Liver (tissue), 9 donors: ENCODE results near the gene LRRC23. TPM values are rescaled to one million over a fixed set of nuclear protein-coding genes. Genes with fewer than 3 reads are reported as not detected.

Experiments used
- DNase-seq: peaks from one replicate; pipeline ENCODE4 v3.0.0-alpha.2; 2017; ENCODE audit warnings: low spot score
- H3K27ac ChIP-seq, 2 donors: one replicate each; pipeline ENCODE4 v1.7.0; 2013; ENCODE audit warnings: inconsistent platforms in 2 of 2, low read length in 2 of 2, control low read depth in 1 of 2, low read depth in 1 of 2, mild to moderate bottlenecking in 1 of 2
- H3K27me3 ChIP-seq, 4 donors: one replicate each; pipeline versions ENCODE4 v1.6.1 to v1.7.0; 2013; ENCODE audit warnings: low read length in 3 of 4, inconsistent platforms in 1 of 4, mild to moderate bottlenecking in 1 of 4, moderate library complexity in 1 of 4; ENCODE audit not compliant: control insufficient read depth in 4 of 4, insufficient read depth in 4 of 4
- H3K36me3 ChIP-seq, 4 donors: one replicate each; pipeline versions ENCODE4 v1.6.1 to v1.7.0; 2013; ENCODE audit warnings: low read length in 3 of 4, mild to moderate bottlenecking in 3 of 4, low read depth in 1 of 4, moderate library complexity in 1 of 4; ENCODE audit not compliant: control insufficient read depth in 4 of 4, insufficient read depth in 3 of 4
- H3K4me1 ChIP-seq, 4 donors: one replicate each; pipeline versions ENCODE4 v1.6.1 to v1.7.0; 2013; ENCODE audit warnings: low read length in 3 of 4, mild to moderate bottlenecking in 3 of 4, moderate library complexity in 1 of 4; ENCODE audit not compliant: control insufficient read depth in 4 of 4, insufficient read depth in 4 of 4
- H3K4me3 ChIP-seq, 3 donors: one replicate each; pipeline versions ENCODE4 v1.6.1 to v1.7.0; 2013; ENCODE audit warnings: low read length in 3 of 3, control low read depth in 1 of 3, low read depth in 1 of 3, mild to moderate bottlenecking in 1 of 3
- H3K9ac ChIP-seq, 2 donors: one replicate each; pipeline ENCODE4 v1.7.0; 2013; ENCODE audit warnings: low read length in 2 of 2, mild to moderate bottlenecking in 2 of 2, moderate library complexity in 2 of 2, control low read depth in 1 of 2, low read depth in 1 of 2
- H3K9me3 ChIP-seq, 4 donors: one replicate each; pipeline versions ENCODE4 v1.6.1 to v1.7.0; 2013; ENCODE audit warnings: low read length in 3 of 4; ENCODE audit not compliant: control insufficient read depth in 4 of 4
- EGR1 ChIP-seq, 2 donors: IDR thresholded peaks; 2 replicates each; pipeline ENCODE4 v1.6.1; 2016 to 2018; ENCODE audit warnings: antibody characterized with exemption in 2 of 2, low read depth in 2 of 2
- FOXA1 ChIP-seq: IDR thresholded peaks from 2 replicates; pipeline ENCODE4 v1.6.1; 2016; ENCODE audit warnings: antibody characterized with exemption
- FOXA2 ChIP-seq: IDR thresholded peaks from 2 replicates; pipeline ENCODE4 v1.6.1; 2016; ENCODE audit warnings: antibody characterized with exemption
- GABPA ChIP-seq, 2 donors: IDR thresholded peaks in 1 of 2; conservative IDR thresholded peaks in 1 of 2; 2 replicates each; pipeline ENCODE4 v1.6.1; 2016; ENCODE audit warnings: antibody characterized with exemption in 2 of 2, mild to moderate bottlenecking in 1 of 2, moderate library complexity in 1 of 2
- HNF4A ChIP-seq, 2 donors: conservative IDR thresholded peaks; 2 replicates each; pipeline ENCODE4 v1.6.1; 2016; ENCODE audit warnings: antibody characterized with exemption in 2 of 2, mild to moderate bottlenecking in 2 of 2
- HNF4G ChIP-seq: IDR thresholded peaks from 2 replicates; pipeline ENCODE4 v1.6.1; 2016; ENCODE audit warnings: antibody characterized with exemption
- JUND ChIP-seq, 2 donors: IDR thresholded peaks; 2 replicates each; pipeline ENCODE4 v1.6.1; 2016; ENCODE audit warnings: antibody characterized with exemption in 2 of 2
- NR2F2 ChIP-seq: IDR thresholded peaks from 2 replicates; pipeline ENCODE4 v1.6.1; 2016; ENCODE audit warnings: antibody characterized with exemption
- RAD21 ChIP-seq, 2 donors: IDR thresholded peaks; 2 replicates each; pipeline ENCODE4 v1.6.1; 2016; ENCODE audit warnings: antibody characterized with exemption in 2 of 2, mild to moderate bottlenecking in 2 of 2
- RXRA ChIP-seq, 2 donors: IDR thresholded peaks; 2 replicates each; pipeline ENCODE4 v1.6.1; 2017 to 2018; ENCODE audit warnings: antibody characterized with exemption in 2 of 2, mild to moderate bottlenecking in 1 of 2
- TAF1 ChIP-seq: conservative IDR thresholded peaks from 2 replicates; pipeline ENCODE4 v1.6.1; 2016; ENCODE audit warnings: antibody characterized with exemption, mild to moderate bottlenecking
- YY1 ChIP-seq: IDR thresholded peaks from 2 replicates; pipeline ENCODE4 v1.6.1; 2016; ENCODE audit warnings: antibody characterized with exemption, mild to moderate bottlenecking
- WGBS: extraction: QIAGEN DNeasy Blood & Tissue Kit; methylation state at CpG from one replicate; pipeline ENCODE4 v1.1.7; 2013; 5-methylcytosine and 5-hydroxymethylcytosine counted together
- polyA plus RNA-seq, 2 donors: library from polyadenylated mRNA; stranded (reverse) in 1 of 2; unstranded in 1 of 2; fragments of 200-250 nt in 1 of 2; fragments of >200 nt in 1 of 2; fragmentation: Nextera tagmentation in 1 of 2; extraction: Ambion mirVana in 1 of 2; gene quantifications; one replicate each; pipeline versions ENCODE4 v1.2.1 to v1.2.3, GENCODE V29; 2013 to 2015
- total RNA-seq, 2 donors: library from RNA; depleted of rRNA; stranded (reverse); fragments of >200 nt; gene quantifications; one replicate each; pipeline ENCODE4 v1.2.3, GENCODE V29; 2014
- TF ChIP-seq, protein P1 (sequence below): IDR thresholded peaks from 2 replicates; pipeline ENCODE4 v1.6.1; 2016; ENCODE audit warnings: antibody characterized with exemption
- TF ChIP-seq, protein P2 (sequence below): IDR thresholded peaks from 2 replicates; pipeline ENCODE4 v1.6.1; 2016; ENCODE audit warnings: antibody characterized with exemption
- TF ChIP-seq, protein P3 (sequence below): IDR thresholded peaks from 2 replicates; pipeline ENCODE4 v1.6.1; 2016; ENCODE audit warnings: antibody characterized with exemption
- TF ChIP-seq, protein P4 (sequence below): IDR thresholded peaks from 2 replicates; pipeline ENCODE4 v1.6.1; 2016; ENCODE audit warnings: antibody characterized with exemption, mild to moderate bottlenecking
- donor health status: healthy.
- donor health status: healthy.
- donor health status: healthy.
- donor health status: healthy.
- donor health status: healthy.

Gene LRRC23
- total and polyA plus RNA-seq, 4 donors, result 0.92 to 3.6 (median 2.1) TPM

DNA sequence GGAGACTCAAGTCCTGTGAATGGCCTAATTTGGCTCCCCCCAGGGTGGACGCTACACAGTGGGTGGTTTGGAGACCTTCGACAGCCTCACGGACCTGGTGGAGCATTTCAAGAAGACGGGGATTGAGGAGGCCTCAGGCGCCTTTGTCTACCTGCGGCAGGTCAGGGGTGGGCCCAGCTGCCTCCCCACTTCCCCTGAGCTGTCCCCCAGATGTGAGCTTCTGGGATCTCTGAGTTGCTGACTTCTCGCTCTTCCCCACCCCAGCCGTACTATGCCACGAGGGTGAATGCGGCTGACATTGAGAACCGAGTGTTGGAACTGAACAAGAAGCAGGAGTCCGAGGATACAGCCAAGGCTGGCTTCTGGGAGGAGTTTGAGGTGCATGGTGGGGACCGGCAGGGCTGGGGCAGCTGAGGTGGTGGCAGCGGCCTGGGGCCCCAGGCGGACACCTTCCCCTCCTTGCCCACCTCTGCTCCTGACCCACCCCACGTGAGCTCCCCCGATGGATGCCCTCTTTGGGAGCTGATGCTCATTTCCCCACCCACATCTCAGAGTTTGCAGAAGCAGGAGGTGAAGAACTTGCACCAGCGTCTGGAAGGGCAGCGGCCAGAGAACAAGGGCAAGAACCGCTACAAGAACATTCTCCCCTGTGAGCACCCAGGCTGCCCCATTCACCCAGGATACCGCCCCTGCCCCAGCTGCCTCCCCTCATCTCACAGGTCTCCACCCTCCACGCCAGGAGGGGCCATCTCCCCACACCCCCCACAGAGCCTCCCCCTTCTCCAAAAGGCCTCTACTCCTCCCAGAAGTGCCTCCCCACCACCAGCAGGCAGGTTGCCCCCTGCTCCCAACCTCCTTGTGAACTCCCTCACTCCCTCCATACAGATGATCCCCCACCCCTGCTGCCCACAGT, 50.7 kb downstream of the LRRC23 start:
- DNase-seq, result no peak
- Histone ChIP-seq H3K9me3 (no peaks in the 10 kb centered on the region), H3K27ac (no peak overlapping the region), H3K36me3 (peaks cover 0 to 3% (median 2%) of the 10 kb centered on the region in 4 donors), H3K27me3 (no peaks in the 10 kb centered on the region), H3K9ac (no peak overlapping the region), H3K4me1 (peaks cover 0 to 10% (median 1%) of the 10 kb centered on the region in 4 donors), H3K4me3 (no peak overlapping the region)
- TF ChIP-seq HNF4G (no peak), FOXA1 (no peak), FOXA2 (no peak), HNF4A (conservative IDR thresholded peaks at IDR 0.05) (no peak), YY1 (no peak), JUND (IDR thresholded peaks at IDR 0.05) (no peak), GABPA (IDR thresholded peaks at IDR 0.05 in 1 of 2, conservative IDR thresholded peaks at IDR 0.05 in 1 of 2) (no peak), RXRA (IDR thresholded peaks at IDR 0.05) (no peak), NR2F2 (no peak)
- TF ChIP-seq, protein P1, sequence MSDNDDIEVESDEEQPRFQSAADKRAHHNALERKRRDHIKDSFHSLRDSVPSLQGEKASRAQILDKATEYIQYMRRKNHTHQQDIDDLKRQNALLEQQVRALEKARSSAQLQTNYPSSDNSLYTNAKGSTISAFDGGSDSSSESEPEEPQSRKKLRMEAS, result no peak
- TF ChIP-seq, protein P2, sequence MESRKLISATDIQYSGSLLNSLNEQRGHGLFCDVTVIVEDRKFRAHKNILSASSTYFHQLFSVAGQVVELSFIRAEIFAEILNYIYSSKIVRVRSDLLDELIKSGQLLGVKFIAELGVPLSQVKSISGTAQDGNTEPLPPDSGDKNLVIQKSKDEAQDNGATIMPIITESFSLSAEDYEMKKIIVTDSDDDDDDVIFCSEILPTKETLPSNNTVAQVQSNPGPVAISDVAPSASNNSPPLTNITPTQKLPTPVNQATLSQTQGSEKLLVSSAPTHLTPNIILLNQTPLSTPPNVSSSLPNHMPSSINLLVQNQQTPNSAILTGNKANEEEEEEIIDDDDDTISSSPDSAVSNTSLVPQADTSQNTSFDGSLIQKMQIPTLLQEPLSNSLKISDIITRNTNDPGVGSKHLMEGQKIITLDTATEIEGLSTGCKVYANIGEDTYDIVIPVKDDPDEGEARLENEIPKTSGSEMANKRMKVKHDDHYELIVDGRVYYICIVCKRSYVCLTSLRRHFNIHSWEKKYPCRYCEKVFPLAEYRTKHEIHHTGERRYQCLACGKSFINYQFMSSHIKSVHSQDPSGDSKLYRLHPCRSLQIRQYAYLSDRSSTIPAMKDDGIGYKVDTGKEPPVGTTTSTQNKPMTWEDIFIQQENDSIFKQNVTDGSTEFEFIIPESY, result no peak
- TF ChIP-seq, protein P3, sequence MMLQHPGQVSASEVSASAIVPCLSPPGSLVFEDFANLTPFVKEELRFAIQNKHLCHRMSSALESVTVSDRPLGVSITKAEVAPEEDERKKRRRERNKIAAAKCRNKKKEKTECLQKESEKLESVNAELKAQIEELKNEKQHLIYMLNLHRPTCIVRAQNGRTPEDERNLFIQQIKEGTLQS, result no peak
- WGBS, result 92% methylated on average over 22 of the region's 22 CpGs

DNA sequence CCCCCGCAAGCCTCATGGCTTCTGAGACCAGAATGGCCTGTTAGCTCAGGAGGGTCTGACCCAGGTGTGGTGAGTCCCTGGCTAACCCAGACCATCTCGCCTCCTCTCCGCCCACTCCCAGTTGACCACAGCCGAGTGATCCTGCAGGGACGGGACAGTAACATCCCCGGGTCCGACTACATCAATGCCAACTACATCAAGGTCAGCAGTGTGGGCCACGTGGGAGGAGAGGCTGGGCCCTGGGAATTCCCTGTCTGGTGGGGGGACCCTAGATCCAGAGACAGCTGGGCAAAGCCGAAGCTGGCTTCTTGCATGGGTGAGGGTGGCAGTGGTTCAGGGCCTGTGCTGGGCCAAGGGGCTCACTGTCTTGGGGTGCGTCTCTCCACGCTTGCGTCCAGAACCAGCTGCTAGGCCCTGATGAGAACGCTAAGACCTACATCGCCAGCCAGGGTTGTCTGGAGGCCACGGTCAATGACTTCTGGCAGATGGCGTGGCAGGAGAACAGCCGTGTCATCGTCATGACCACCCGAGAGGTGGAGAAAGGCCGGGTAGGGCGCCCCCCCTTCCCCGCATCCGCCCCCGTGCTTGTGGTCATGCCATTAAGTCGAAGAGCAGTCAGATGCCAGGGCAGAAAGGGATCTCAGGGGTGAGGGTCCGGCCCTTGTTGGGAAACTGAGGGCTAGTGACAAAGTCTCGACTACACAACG, 51.6 kb downstream of the LRRC23 start:
- Histone ChIP-seq H3K4me1 (peaks cover 0 to 19% (median 7%) of the 10 kb centered on the region in 4 donors), H3K9me3 (no peaks in the 10 kb centered on the region), H3K4me3 (no peak overlapping the region), H3K27me3 (no peaks in the 10 kb centered on the region), H3K27ac (no peak overlapping the region), H3K9ac (no peak overlapping the region), H3K36me3 (peaks cover 0 to 3% (median 2%) of the 10 kb centered on the region in 4 donors)
- 82% methylated on average over 28 of the region's 28 CpGs for WGBS
- DNase-seq, result no peak
- TF ChIP-seq, protein P4, sequence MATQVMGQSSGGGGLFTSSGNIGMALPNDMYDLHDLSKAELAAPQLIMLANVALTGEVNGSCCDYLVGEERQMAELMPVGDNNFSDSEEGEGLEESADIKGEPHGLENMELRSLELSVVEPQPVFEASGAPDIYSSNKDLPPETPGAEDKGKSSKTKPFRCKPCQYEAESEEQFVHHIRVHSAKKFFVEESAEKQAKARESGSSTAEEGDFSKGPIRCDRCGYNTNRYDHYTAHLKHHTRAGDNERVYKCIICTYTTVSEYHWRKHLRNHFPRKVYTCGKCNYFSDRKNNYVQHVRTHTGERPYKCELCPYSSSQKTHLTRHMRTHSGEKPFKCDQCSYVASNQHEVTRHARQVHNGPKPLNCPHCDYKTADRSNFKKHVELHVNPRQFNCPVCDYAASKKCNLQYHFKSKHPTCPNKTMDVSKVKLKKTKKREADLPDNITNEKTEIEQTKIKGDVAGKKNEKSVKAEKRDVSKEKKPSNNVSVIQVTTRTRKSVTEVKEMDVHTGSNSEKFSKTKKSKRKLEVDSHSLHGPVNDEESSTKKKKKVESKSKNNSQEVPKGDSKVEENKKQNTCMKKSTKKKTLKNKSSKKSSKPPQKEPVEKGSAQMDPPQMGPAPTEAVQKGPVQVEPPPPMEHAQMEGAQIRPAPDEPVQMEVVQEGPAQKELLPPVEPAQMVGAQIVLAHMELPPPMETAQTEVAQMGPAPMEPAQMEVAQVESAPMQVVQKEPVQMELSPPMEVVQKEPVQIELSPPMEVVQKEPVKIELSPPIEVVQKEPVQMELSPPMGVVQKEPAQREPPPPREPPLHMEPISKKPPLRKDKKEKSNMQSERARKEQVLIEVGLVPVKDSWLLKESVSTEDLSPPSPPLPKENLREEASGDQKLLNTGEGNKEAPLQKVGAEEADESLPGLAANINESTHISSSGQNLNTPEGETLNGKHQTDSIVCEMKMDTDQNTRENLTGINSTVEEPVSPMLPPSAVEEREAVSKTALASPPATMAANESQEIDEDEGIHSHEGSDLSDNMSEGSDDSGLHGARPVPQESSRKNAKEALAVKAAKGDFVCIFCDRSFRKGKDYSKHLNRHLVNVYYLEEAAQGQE, result no peak
- TF ChIP-seq RAD21 (IDR thresholded peaks at IDR 0.05) (no peak), TAF1 (no peak), EGR1 (IDR thresholded peaks at IDR 0.05; ENCODE audit: low read depth in 2 of 2) (no peak), RXRA (IDR thresholded peaks at IDR 0.05) (no peak), NR2F2 (no peak), GABPA (IDR thresholded peaks at IDR 0.05 in 1 of 2, conservative IDR thresholded peaks at IDR 0.05 in 1 of 2) (no peak), HNF4G (no peak), FOXA1 (no peak), HNF4A (conservative IDR thresholded peaks at IDR 0.05) (no peak), YY1 (no peak)
- TF ChIP-seq, protein P3, result no peak
- TF ChIP-seq, protein P1, result no peak
